IMR-90 (cell line): Measurements from ENCODE around the gene GPR158. TPM values are rescaled to one million over a fixed set of nuclear protein-coding genes. Genes with fewer than 3 reads are reported as not detected.

ENCODE experiments used
- ATAC-seq: fragments of 200-7000 bp; cut with Tn5 transposase; 2 replicates; pipeline ENCODE4 v1.9.1; 2020; ENCODE audit warnings: low read depth, mild to moderate bottlenecking, moderate library complexity
- BruUV-seq: library from RNA; stranded (reverse); fragments of 400-500 nt; replicated peaks from 2 replicates; lab custom pipeline; 2021; lab: Mats Ljungman, UMichigan
- CTCF ChIA-PET: fragments of 300-600 bp; formaldehyde crosslinking; extraction: SDS; loops from one replicate; lab custom pipeline; 2021; ENCODE audit warnings: antibody characterized with exemption; lab: Yijun Ruan, JAX
- POLR2A ChIA-PET: fragments of 300-600 bp; sonication (Branson Sonifier 250); formaldehyde crosslinking; loops from one replicate; lab custom pipeline; 2022; ENCODE audit warnings: antibody characterized with exemption; ENCODE audit not compliant: unreplicated experiment; lab: Charles Lee
- DNase-seq: peaks from one replicate; pipeline ENCODE4 v3.0.0; 2013
- H2AFZ ChIP-seq: replicated peaks from 2 replicates; pipeline ENCODE3; 2013; ENCODE audit warnings: low read length, mild to moderate bottlenecking; ENCODE audit not compliant: poor library complexity
- H2AK5ac ChIP-seq: 2 replicates; pipeline ENCODE4 v1.6.1; 2013; ENCODE audit warnings: low read depth, low read length, inconsistent platforms
- H2AK9ac ChIP-seq: replicated peaks from 2 replicates; pipeline ENCODE3; 2013; ENCODE audit warnings: mild to moderate bottlenecking, low read depth, low read length, moderate library complexity; ENCODE audit not compliant: poor library complexity
- H2BK120ac ChIP-seq: 2 replicates; pipeline ENCODE4 v1.6.1; 2013; ENCODE audit warnings: low read depth, low read length, inconsistent platforms
- H2BK15ac ChIP-seq: 3 replicates; pipeline ENCODE4 v1.6.1; 2013; ENCODE audit warnings: low read depth, low read length, inconsistent platforms
- H2BK20ac ChIP-seq: 2 replicates; pipeline ENCODE4 v1.6.1; 2013; ENCODE audit warnings: low read depth, mild to moderate bottlenecking, inconsistent platforms, low read length, moderate library complexity
- H2BK5ac ChIP-seq: 2 replicates; pipeline ENCODE4 v1.6.1; 2013; ENCODE audit warnings: mild to moderate bottlenecking, low read depth, low read length, inconsistent platforms; ENCODE audit not compliant: poor library complexity, severe bottlenecking
- H3K14ac ChIP-seq: replicated peaks from 2 replicates; pipeline ENCODE4 v1.6.1; 2013; ENCODE audit warnings: low read depth, low read length, inconsistent platforms
- H3K18ac ChIP-seq: 2 replicates; pipeline ENCODE4 v1.6.1; 2013; ENCODE audit warnings: low read depth, low read length, control low read depth
- H3K23ac ChIP-seq: 2 replicates; pipeline ENCODE4 v1.6.1; 2013; ENCODE audit warnings: low read depth, low read length, inconsistent platforms
- H3K27ac ChIP-seq: 2 replicates; pipeline ENCODE4 v1.5.1; 2013; ENCODE audit warnings: mild to moderate bottlenecking, control low read depth, low read length; ENCODE audit not compliant: insufficient read depth
- H3K27me3 ChIP-seq: 2 replicates; pipeline ENCODE4 v1.6.1; 2013; ENCODE audit warnings: low read length; ENCODE audit not compliant: control insufficient read depth, insufficient read depth
- H3K36me3 ChIP-seq: 2 replicates; pipeline ENCODE4 v1.6.1; 2013; ENCODE audit warnings: low read length, mixed read lengths; ENCODE audit not compliant: control insufficient read depth, insufficient read depth
- H3K4ac ChIP-seq: 2 replicates; pipeline ENCODE4 v1.6.1; 2013; ENCODE audit warnings: low read depth, low read length, inconsistent platforms
- H3K4me1 ChIP-seq: 2 replicates; pipeline ENCODE4 v1.6.1; 2013; ENCODE audit warnings: low read length, mixed read lengths; ENCODE audit not compliant: control insufficient read depth, insufficient read depth
- H3K4me2 ChIP-seq: 2 replicates; pipeline ENCODE4 v1.6.1; 2013; ENCODE audit warnings: low read depth, mild to moderate bottlenecking, control low read depth, low read length, moderate library complexity
- H3K4me3 ChIP-seq: 2 replicates; pipeline ENCODE4 v1.5.1; 2013; ENCODE audit warnings: low read depth, mild to moderate bottlenecking, control low read depth, low read length, moderate library complexity; ENCODE audit not compliant: insufficient read depth
- H3K56ac ChIP-seq: 2 replicates; pipeline ENCODE4 v1.6.1; 2013; ENCODE audit warnings: low read length, inconsistent platforms; ENCODE audit not compliant: insufficient read depth; ENCODE audit errors: extremely low read depth
- H3K79me1 ChIP-seq, 2 experiments: 2 replicates each; pipeline ENCODE4 v1.6.1; 2013; ENCODE audit warnings: low read length in 2 of 2, inconsistent platforms in 1 of 2, low read depth in 1 of 2
- H3K9ac ChIP-seq: 2 replicates; pipeline ENCODE4 v1.6.1; 2013; ENCODE audit warnings: low read depth, low read length, control low read depth
- H3K9me1 ChIP-seq: 2 replicates; pipeline ENCODE4 v1.6.1; 2013; ENCODE audit warnings: low read length, inconsistent platforms; ENCODE audit not compliant: insufficient read depth
- H3K9me3 ChIP-seq: 2 replicates; pipeline ENCODE4 v1.6.1; 2013; ENCODE audit warnings: low read length; ENCODE audit not compliant: control insufficient read depth, insufficient read depth
- H4K20me1 ChIP-seq: 2 replicates; pipeline ENCODE4 v1.6.1; 2013; ENCODE audit warnings: low read length, inconsistent platforms; ENCODE audit not compliant: insufficient read depth
- H4K5ac ChIP-seq: 2 replicates; pipeline ENCODE4 v1.6.1; 2013; ENCODE audit warnings: mild to moderate bottlenecking, low read depth, low read length, control low read depth
- H4K8ac ChIP-seq, 2 experiments: 2 replicates each; pipeline ENCODE4 v1.6.1; 2013; ENCODE audit warnings: low read depth in 2 of 2, low read length in 2 of 2, control low read depth in 1 of 2, inconsistent platforms in 1 of 2
- H4K91ac ChIP-seq: 2 replicates; pipeline ENCODE4 v1.6.1; 2013; ENCODE audit warnings: low read depth, low read length, inconsistent platforms; ENCODE audit not compliant: insufficient read depth
- CEBPB ChIP-seq: IDR thresholded peaks from 2 replicates; pipeline ENCODE4 v1.6.1; 2012; ENCODE audit warnings: low read depth, low read length, improper control_type of control experiment
- CHD1 ChIP-seq: IDR thresholded peaks from 2 replicates; pipeline ENCODE4 v1.6.1; 2012; ENCODE audit warnings: low read depth, low read length, improper control_type of control experiment
- FOS ChIP-seq: fragments of 150-350 bp; IDR thresholded peaks from 2 replicates; pipeline ENCODE4 v1.6.1; 2016; ENCODE audit warnings: low read depth, low read length
- POLR2A ChIP-seq: IDR thresholded peaks from 2 replicates; pipeline ENCODE4 v1.6.1; 2012; ENCODE audit warnings: mild to moderate bottlenecking, low read depth, low read length
- RAD21 ChIP-seq: IDR thresholded peaks from 2 replicates; pipeline ENCODE4 v1.6.1; 2012; ENCODE audit warnings: low read length, improper control_type of control experiment
- SMC3 ChIP-seq: fragments of 150-350 bp; IDR thresholded peaks from 2 replicates; pipeline ENCODE4 v1.6.1; 2016; ENCODE audit warnings: low read depth, mild to moderate bottlenecking, antibody characterized with exemption, low read length, moderate library complexity
- WGBS, 2 experiments: methylation state at CpG; one replicate each; pipeline versions ENCODE4 v1.1.5 to v1.1.7; 2013; ENCODE audit warnings: missing lambda C conversion rate in 2 of 2; ENCODE audit not compliant: insufficient read length in 1 of 2; ENCODE audit errors: extremely low coverage in 2 of 2; 5-methylcytosine and 5-hydroxymethylcytosine counted together
- dilution Hi-C: fragments of 300-500 bp; cut with HindIII; formaldehyde crosslinking; loops from one replicate; pipeline ENCODE4 v1.14.3; 2018; ENCODE audit warnings: low sequenced_read_pairs; ENCODE audit not compliant: unreplicated experiment
- in situ Hi-C: fragments of 300-500 bp; cut with MboI; formaldehyde crosslinking; loops from 3 replicates; pipeline ENCODE4 v1.14.3; 2019; ENCODE audit warnings: low sequenced_read_pairs, inconsistent platforms, mixed read lengths
- intact Hi-C: fragments of 100-400 bp; cut with micrococcal nuclease; formaldehyde crosslinking; loops from 2 replicates; pipeline ENCODE4 v1.10.0; 2022
- polyA plus RNA-seq, 3 experiments: library from polyadenylated mRNA; depleted of rRNA; stranded (reverse); fragments of >200 nt; gene quantifications; 2 replicates each; pipeline ENCODE4 v1.2.3, GENCODE V29; 2012; ENCODE audit warnings: low replicate concordance in 1 of 3
- total RNA-seq: library from RNA; depleted of rRNA; stranded (reverse); fragments of >200 nt; gene quantifications from 2 replicates; pipeline ENCODE4 v1.2.3, GENCODE V29; 2012

The GPR158 gene
- total and polyA plus RNA-seq, 2 of the 4 experiments (the other 2 are of a cell fraction), result not detected

- Histone ChIP-seq H2BK5ac (no peak overlapping the region), H3K27ac (no peak overlapping the region), H4K20me1 (no peaks in the 10 kb centered on the region), H3K4me1 (no peaks in the 10 kb centered on the region), H4K91ac (no peak overlapping the region), H3K23ac (no peak overlapping the region), H3K4ac (no peak overlapping the region), H2BK120ac (no peak overlapping the region), H2AK9ac (no peak overlapping the region), H3K9me1 (no peaks in the 10 kb centered on the region), H3K18ac (no peak overlapping the region), H3K4me2 (no peak overlapping the region), H2BK15ac (no peak overlapping the region), H3K36me3 (no peaks in the 10 kb centered on the region), H4K5ac (no peak overlapping the region), H2BK20ac (no peak overlapping the region), H3K14ac (no peak overlapping the region), H3K27me3 (no peaks in the 10 kb centered on the region), H2AK5ac (no peak overlapping the region), H3K9me3 (peaks cover 5% of the 10 kb centered on the region), H3K79me1 (no peaks in the 10 kb centered on the region), H3K4me3 (no peak overlapping the region), H3K9ac (no peak overlapping the region), H4K8ac (no peak overlapping the region), H2AFZ (no peak overlapping the region), H3K56ac (no peak overlapping the region)
- no peak for ATAC-seq
- dilution Hi-C loops, result no loop called here
- ChIA-PET POLR2A (no interaction called here), CTCF (no interaction called here)
- in situ Hi-C loops, result no loop called here
- DNase-seq, result no peak
- TF ChIP-seq RAD21 (no peak), CEBPB (no peak), CHD1 (no peak), SMC3 (no peak), POLR2A (no peak), FOS (no peak)
- no CpG with 5 or more reads among the region's 2 CpGs for WGBS, 2 experiments
- intact Hi-C loops, result no loop called here
- BruUV-seq, result no TSS peak
These were observed 464.8 kb downstream of the GPR158 start for GRCh38 chr10:25639646-25640045.
